ENCODE data around the gene SEMA4G.
"Not testable (repeated sequence)": the region's sequence is repeated elsewhere in the genome, so short reads cannot be mapped to it uniquely, and the experiment has no call there.

DNA sequence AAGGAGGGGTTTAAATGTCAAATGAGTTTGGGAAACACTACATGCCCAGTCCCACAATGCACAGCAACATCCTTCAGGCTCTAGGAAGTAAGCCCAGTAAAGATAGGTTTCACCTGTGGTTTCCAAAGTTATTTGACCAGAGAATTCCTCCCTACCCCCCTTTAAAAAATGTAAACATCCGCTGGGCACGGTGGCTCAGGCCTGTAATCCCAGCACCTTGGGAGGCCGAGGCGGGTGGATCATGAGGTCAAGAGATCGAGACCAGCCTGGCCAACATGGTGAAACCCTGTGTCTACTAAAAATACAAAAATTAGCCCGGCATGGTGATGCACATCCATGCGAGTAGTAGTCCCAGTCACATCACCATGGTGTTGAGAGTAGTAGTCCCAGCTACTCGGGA is 6.1 kb downstream of the SEMA4G start:
- TF ChIP-seq, protein P1, sequence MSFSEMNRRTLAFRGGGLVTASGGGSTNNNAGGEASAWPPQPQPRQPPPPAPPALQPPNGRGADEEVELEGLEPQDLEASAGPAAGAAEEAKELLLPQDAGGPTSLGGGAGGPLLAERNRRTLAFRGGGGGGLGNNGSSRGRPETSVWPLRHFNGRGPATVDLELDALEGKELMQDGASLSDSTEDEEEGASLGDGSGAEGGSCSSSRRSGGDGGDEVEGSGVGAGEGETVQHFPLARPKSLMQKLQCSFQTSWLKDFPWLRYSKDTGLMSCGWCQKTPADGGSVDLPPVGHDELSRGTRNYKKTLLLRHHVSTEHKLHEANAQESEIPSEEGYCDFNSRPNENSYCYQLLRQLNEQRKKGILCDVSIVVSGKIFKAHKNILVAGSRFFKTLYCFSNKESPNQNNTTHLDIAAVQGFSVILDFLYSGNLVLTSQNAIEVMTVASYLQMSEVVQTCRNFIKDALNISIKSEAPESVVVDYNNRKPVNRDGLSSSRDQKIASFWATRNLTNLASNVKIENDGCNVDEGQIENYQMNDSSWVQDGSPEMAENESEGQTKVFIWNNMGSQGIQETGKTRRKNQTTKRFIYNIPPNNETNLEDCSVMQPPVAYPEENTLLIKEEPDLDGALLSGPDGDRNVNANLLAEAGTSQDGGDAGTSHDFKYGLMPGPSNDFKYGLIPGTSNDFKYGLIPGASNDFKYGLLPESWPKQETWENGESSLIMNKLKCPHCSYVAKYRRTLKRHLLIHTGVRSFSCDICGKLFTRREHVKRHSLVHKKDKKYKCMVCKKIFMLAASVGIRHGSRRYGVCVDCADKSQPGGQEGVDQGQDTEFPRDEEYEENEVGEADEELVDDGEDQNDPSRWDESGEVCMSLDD (tag by site-specific recombination; IDR thresholded peaks at IDR 0.05) = not testable (repeated sequence)
- TF ChIP-seq, protein P2, sequence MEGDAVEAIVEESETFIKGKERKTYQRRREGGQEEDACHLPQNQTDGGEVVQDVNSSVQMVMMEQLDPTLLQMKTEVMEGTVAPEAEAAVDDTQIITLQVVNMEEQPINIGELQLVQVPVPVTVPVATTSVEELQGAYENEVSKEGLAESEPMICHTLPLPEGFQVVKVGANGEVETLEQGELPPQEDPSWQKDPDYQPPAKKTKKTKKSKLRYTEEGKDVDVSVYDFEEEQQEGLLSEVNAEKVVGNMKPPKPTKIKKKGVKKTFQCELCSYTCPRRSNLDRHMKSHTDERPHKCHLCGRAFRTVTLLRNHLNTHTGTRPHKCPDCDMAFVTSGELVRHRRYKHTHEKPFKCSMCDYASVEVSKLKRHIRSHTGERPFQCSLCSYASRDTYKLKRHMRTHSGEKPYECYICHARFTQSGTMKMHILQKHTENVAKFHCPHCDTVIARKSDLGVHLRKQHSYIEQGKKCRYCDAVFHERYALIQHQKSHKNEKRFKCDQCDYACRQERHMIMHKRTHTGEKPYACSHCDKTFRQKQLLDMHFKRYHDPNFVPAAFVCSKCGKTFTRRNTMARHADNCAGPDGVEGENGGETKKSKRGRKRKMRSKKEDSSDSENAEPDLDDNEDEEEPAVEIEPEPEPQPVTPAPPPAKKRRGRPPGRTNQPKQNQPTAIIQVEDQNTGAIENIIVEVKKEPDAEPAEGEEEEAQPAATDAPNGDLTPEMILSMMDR (tag by site-specific recombination; IDR thresholded peaks at IDR 0.05) = not testable (repeated sequence)
- not testable (repeated sequence) for TF ChIP-seq PRDM1, KLF16, ZBTB1, SP7, OSR2 (tag by site-specific recombination; IDR thresholded peaks at IDR 0.05)
- TF ChIP-seq, protein P3, sequence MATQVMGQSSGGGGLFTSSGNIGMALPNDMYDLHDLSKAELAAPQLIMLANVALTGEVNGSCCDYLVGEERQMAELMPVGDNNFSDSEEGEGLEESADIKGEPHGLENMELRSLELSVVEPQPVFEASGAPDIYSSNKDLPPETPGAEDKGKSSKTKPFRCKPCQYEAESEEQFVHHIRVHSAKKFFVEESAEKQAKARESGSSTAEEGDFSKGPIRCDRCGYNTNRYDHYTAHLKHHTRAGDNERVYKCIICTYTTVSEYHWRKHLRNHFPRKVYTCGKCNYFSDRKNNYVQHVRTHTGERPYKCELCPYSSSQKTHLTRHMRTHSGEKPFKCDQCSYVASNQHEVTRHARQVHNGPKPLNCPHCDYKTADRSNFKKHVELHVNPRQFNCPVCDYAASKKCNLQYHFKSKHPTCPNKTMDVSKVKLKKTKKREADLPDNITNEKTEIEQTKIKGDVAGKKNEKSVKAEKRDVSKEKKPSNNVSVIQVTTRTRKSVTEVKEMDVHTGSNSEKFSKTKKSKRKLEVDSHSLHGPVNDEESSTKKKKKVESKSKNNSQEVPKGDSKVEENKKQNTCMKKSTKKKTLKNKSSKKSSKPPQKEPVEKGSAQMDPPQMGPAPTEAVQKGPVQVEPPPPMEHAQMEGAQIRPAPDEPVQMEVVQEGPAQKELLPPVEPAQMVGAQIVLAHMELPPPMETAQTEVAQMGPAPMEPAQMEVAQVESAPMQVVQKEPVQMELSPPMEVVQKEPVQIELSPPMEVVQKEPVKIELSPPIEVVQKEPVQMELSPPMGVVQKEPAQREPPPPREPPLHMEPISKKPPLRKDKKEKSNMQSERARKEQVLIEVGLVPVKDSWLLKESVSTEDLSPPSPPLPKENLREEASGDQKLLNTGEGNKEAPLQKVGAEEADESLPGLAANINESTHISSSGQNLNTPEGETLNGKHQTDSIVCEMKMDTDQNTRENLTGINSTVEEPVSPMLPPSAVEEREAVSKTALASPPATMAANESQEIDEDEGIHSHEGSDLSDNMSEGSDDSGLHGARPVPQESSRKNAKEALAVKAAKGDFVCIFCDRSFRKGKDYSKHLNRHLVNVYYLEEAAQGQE (tag by site-specific recombination; IDR thresholded peaks at IDR 0.05) = not testable (repeated sequence)
- TF ChIP-seq, protein P4, sequence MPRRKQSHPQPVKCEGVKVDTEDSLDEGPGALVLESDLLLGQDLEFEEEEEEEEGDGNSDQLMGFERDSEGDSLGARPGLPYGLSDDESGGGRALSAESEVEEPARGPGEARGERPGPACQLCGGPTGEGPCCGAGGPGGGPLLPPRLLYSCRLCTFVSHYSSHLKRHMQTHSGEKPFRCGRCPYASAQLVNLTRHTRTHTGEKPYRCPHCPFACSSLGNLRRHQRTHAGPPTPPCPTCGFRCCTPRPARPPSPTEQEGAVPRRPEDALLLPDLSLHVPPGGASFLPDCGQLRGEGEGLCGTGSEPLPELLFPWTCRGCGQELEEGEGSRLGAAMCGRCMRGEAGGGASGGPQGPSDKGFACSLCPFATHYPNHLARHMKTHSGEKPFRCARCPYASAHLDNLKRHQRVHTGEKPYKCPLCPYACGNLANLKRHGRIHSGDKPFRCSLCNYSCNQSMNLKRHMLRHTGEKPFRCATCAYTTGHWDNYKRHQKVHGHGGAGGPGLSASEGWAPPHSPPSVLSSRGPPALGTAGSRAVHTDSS (tag by site-specific recombination; IDR thresholded peaks at IDR 0.05) = not testable (repeated sequence)
- TF ChIP-seq, protein P5, sequence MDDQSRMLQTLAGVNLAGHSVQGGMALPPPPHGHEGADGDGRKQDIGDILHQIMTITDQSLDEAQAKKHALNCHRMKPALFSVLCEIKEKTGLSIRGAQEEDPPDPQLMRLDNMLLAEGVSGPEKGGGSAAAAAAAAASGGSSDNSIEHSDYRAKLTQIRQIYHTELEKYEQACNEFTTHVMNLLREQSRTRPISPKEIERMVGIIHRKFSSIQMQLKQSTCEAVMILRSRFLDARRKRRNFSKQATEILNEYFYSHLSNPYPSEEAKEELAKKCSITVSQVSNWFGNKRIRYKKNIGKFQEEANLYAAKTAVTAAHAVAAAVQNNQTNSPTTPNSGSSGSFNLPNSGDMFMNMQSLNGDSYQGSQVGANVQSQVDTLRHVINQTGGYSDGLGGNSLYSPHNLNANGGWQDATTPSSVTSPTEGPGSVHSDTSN (CRISPR knock-in tag; IDR thresholded peaks at IDR 0.05) = not testable (repeated sequence)
- TF ChIP-seq, protein P6, sequence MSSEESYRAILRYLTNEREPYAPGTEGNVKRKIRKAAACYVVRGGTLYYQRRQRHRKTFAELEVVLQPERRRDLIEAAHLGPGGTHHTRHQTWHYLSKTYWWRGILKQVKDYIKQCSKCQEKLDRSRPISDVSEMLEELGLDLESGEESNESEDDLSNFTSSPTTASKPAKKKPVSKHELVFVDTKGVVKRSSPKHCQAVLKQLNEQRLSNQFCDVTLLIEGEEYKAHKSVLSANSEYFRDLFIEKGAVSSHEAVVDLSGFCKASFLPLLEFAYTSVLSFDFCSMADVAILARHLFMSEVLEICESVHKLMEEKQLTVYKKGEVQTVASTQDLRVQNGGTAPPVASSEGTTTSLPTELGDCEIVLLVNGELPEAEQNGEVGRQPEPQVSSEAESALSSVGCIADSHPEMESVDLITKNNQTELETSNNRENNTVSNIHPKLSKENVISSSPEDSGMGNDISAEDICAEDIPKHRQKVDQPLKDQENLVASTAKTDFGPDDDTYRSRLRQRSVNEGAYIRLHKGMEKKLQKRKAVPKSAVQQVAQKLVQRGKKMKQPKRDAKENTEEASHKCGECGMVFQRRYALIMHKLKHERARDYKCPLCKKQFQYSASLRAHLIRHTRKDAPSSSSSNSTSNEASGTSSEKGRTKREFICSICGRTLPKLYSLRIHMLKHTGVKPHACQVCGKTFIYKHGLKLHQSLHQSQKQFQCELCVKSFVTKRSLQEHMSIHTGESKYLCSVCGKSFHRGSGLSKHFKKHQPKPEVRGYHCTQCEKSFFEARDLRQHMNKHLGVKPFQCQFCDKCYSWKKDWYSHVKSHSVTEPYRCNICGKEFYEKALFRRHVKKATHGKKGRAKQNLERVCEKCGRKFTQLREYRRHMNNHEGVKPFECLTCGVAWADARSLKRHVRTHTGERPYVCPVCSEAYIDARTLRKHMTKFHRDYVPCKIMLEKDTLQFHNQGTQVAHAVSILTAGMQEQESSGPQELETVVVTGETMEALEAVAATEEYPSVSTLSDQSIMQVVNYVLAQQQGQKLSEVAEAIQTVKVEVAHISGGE (tag by site-specific recombination; conservative IDR thresholded peaks at IDR 0.05; ENCODE audit: low read depth) = not testable (repeated sequence)

Data from HEK293 (cell line).